Measurements from ENCODE around the gene MYO5C.
"Not testable (repeated sequence)": the region's sequence is repeated elsewhere in the genome, so short reads cannot be mapped to it uniquely, and the experiment has no call there.

Gene MYO5C

GRCh38 chr15:52303093-52303772 lies 7.6 kb upstream of the MYO5C start:
- DNase-seq, result no peak

- no peak for DNase-seq
These were observed 5.8 kb upstream of the MYO5C start for GRCh38 chr15:52301265-52301847.

- DNase-seq, result no peak
These were observed 653 bp downstream of the MYO5C start for GRCh38 chr15:52294881-52295420.

GRCh38 chr15:52292780-52293392 lies 2.7 kb downstream of the MYO5C start:
- no peak for DNase-seq

GRCh38 chr15:52291204-52291603 lies 4.4 kb downstream of the MYO5C start:
- DNase-seq, result no peak

GRCh38 chr15:52290800-52291199 lies 4.8 kb downstream of the MYO5C start:
- DNase-seq, result no peak

GRCh38 chr15:52290329-52290728 lies 5.3 kb downstream of the MYO5C start:
- no peak for DNase-seq

GRCh38 chr15:52289629-52290081 lies 5.9 kb downstream of the MYO5C start:
- no peak for DNase-seq

GRCh38 chr15:52288986-52289385 lies 6.6 kb downstream of the MYO5C start:
- no peak for DNase-seq

GRCh38 chr15:52288051-52288942 lies 7.3 kb downstream of the MYO5C start:
- DNase-seq, result no peak

- no peak for DNase-seq
These were observed 8.5 kb downstream of the MYO5C start for GRCh38 chr15:52287114-52287513.

- DNase-seq, result not testable (repeated sequence)
These were observed 9.7 kb downstream of the MYO5C start for GRCh38 chr15:52285941-52286340.

GRCh38 chr15:52284164-52284563 lies 11.4 kb downstream of the MYO5C start:
- no peak for DNase-seq

GRCh38 chr15:52283281-52283680 lies 12.3 kb downstream of the MYO5C start:
- DNase-seq, result no peak

- DNase-seq, result no peak
These were observed 13.2 kb downstream of the MYO5C start for GRCh38 chr15:52282418-52282817.

- DNase-seq, result no peak
These were observed 14.2 kb downstream of the MYO5C start for GRCh38 chr15:52281085-52282035.

- no peak for DNase-seq
These were observed 15.1 kb downstream of the MYO5C start for GRCh38 chr15:52280326-52281084.

GRCh38 chr15:52278636-52279367 lies 16.8 kb downstream of the MYO5C start:
- DNase-seq, result no peak

- DNase-seq, result no peak
These were observed 17.5 kb downstream of the MYO5C start for GRCh38 chr15:52278135-52278534.

- DNase-seq, result no peak
These were observed 18.0 kb downstream of the MYO5C start for GRCh38 chr15:52277575-52277974.

All from stimulated activated CD4-positive, alpha-beta T cell treated with anti-CD3 and anti-CD28 coated beads, Interleukin-15, amount 100 ng/mL, for 24 hours (primary cell).